Renal pelvis (tissue), 4 donors: ENCODE measurements around the gene TP53I11. TPM values are rescaled to one million over a fixed set of nuclear protein-coding genes. Genes with fewer than 3 reads are reported as not detected.

Experiments used
- DNase-seq: peaks from one replicate; pipeline ENCODE4 v3.0.0-alpha.2; 2013
- polyA plus RNA-seq, 3 donors: library from polyadenylated mRNA; unstranded; fragments of 120-200 nt; gene quantifications; one replicate each; pipeline ENCODE4 v1.2.1, GENCODE V29; 2013; ENCODE audit not compliant: insufficient read length in 3 of 3

The TP53I11 gene
- polyA plus RNA-seq, 3 donors, result 75.3 to 83.2 (median 78.7) TPM

DNA sequence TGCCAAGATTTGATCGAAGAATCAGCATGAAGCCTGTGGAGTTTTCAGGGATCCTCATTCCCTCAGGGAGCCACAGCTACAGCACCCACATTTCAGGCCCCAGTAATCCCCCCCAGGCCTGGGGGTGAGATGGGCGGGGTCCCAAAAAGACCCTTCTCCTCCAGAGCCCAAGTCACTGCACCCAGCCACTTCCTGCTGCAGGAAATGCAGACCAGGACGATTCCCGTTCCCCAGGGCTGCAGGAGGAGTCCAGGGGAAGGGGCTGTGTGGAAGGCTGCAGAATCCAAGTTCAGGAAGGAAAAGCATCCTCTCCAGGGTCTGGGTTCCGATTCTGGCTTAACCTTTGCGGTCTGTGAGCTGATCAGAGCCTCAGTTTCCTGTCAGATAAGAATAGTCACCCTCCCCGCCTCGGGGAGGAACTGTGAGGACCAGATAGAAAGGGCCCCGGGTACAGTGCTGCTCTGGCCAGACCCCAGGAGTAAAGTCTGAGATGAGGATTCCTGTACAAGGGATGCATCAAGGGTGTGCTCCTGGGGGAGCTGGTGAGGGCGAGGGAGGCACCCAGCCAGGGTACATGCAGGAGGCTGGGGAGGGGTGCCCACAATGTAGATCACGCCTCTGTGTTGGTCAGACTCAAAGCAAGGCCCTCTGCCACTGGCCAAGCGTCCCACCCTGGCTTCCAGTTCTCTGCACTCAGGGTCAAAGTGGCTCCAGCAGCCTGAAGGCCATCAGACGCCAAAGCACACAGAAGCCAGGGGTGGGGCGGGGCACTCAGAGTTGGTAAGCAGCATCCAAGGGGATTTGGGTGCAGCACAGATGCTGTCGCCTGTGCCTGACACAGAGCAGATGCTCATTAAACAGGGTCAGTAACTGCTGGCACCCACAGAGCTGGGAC lies 30.1 kb upstream of the TP53I11 start:
- DNase-seq, result no peak

DNA sequence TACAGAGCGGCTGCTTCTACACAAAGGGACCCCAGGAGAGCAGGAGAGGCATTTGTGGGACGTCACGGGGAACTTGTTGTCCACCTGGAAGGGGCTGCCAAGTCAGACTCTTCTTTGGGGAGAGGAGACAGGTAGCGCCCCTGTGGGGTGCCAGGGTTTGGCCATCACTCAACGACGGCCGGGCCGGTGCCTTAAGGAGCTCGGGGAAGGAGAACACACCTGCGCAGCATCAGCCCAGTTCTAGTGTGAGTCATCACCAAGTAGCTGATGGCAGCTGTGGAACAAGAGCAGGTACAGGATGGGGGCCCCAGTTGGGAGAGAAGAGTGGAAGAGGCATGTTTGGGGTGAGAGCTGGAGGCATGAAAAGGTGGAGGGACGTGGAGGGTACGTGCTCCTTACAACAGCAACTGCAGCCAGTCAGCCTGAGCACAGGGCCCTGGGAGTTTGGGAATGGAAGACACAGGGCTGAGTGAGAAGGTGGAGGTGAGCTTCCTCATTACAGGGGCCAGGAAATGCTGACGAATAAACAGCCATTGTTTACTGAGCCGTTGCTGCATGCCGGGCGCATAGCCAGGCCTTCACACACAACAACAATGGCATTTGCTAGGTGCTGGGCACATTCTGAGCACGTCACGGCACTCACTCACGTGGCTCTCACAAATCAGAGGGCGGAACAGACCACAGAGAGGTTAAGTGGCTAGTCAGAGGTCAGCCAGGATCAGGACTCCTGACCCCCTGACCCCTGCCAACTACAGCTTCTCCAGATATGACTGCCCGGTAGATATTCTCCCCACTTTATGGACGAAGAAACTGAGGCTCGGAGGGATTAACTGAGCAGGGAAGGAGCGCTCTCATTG lies 29.1 kb upstream of the TP53I11 start:
- peak; percentile 43 for DNase-seq

DNA sequence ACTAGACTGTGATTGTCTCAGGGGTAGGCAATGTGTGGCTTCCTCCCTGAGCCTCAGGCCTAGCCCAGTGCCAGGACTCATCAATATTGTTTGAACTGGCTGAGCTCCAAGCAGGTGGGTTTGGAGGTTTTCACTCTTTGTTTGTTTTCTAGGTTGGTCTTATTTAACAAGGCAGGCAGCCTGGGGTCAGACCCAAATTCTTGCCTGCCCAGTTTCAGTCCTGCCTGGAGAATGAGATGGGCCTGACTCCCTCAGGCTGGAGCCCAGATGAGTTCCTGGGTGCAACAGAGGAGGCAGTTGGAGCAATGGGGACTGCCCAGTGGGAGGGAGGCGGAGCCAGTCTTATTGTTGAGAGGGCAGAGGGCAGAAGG lies 28.3 kb upstream of the TP53I11 start:
- DNase-seq, result no peak

DNA sequence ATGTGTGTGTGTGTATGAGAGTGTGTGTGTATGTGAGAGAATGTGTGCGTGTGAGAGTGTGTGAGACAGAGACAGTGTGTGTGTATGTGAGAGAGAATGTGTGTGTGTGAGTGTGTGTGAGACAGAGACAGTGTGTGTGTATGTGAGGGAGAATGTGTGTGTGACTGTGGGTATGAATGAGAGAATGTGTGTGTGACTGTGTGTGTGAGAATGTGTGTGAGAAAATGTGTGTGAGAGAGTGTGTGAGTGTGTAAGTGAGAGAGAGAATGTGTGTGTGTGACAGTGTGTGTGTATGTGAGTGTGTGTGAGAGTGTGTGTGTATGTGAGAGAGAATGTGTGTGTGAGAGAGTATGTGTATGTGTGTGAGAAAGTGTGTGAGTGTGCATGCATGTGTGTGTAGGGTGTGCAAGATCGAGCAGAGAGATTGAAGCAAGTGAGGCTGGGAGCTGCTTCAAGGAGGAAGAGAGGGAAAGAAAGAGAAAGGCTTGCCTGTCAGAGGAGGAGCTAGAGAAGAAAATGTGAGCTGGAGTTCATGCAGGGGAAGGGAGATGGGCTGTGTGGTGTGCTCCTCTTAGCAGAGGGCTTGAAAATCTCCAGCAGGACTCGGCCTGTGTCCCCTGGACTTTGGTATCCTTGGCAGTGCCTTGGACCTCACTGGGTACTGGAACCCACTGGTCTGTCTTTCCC lies 27.7 kb upstream of the TP53I11 start:
- DNase-seq, result no peak

DNA sequence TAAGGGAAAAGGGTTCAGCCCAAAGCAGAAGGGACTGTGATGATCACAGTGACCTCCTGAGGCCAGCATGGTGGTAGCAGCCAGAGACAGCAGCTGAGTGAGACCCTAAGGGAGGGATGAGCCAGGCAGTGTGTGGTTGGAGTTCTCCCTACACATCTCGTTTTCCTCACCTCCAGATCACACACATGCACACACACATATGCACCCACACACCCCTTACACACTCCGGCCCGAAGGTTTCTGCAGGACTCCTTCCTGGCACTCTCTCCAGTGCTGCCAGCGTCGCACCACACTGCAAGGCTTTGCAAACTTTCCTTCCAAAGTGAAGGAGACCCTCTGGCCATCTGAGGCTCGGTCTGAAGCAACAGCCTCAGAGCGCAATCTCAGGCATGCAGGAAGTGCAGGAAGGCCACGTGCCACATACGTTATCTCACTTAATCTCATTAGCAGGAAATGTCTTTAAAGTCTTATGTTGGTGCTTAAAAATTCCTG lies 26.9 kb upstream of the TP53I11 start:
- no peak for DNase-seq

DNA sequence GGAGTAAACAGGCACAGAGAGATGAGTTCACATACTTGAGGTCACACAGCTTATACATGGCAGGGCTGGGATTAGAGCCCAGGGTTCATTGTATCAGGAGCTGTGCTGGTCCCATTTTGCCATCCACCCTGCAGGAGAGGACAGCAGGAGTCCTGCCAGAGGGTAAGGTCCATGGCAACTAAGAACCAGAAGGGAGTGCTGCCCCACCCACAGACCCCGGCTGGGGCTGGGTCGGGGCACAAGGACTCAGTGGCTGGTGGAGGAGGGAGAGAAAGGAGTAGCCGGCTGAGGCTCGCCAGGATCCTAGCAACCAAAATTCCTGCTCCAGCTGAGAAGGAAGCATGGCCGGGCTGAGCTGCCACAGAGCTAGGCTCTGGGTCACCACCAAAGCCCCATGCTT lies 25.9 kb upstream of the TP53I11 start:
- no peak for DNase-seq

DNA sequence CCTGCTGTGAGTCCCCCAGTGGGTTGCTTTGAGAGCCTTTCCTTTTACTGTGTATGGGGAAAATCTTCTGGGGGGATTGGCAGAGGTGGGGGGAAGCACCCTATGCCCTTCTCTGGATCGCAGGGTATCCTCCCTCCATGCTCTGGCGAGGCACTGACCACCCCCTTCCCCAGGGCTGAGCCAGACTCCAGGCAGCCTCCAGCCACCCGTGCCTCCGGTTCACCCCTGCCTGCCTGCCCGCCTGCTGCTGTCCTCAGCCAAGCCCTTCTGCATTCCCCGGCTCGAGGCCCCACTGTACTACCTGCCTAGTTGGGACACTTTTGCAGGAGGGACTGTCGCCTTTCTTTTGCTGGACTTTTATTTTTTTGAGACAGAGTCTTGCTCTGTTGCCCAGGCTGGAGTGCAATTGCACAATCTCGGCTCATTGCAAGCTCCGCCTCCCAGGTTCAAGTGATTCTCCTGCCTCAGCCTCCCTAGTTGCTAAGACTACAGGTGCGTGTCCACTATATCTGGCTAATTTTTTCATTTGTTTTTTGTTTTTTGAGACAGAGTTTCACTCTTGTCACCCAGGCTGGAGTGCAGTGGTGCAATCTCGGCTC lies 23.8 kb upstream of the TP53I11 start:
- no peak for DNase-seq

DNA sequence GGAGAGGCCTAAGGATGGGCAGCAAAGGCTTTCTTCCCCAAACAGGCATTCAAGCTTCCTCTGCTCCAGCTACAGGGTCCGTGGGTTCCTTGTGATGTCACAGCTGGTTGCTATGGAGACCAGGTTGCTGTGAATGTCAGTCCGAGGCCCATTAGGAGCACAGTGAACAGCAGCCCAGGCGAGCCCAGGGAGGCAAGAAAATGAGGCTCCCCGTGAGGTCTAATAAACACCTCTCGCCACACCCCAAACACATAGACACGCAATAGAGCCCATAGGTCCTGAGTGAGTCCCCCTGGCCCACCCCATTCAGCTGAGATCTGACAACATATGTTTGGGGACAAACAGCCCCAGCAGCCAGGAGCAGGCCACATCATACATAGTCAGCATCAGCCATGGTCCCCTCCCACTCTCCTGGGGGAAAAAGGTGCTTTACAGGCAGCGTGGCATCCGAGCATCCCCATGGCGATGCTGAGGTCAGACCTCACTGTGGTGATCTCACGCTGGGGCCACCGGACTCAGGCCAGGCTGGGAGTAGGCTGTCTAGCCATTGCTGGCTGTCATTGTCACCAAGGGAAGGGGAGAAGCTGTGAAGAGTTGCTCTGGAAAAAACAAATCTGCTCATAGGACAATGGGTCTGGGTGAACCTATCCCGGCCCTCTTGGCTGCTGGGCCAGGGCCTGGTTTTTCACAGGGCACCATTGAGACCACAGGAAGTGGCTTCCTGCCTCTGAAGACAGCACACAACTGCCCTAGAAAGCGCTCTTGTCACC lies 23.1 kb upstream of the TP53I11 start:
- no peak for DNase-seq

DNA sequence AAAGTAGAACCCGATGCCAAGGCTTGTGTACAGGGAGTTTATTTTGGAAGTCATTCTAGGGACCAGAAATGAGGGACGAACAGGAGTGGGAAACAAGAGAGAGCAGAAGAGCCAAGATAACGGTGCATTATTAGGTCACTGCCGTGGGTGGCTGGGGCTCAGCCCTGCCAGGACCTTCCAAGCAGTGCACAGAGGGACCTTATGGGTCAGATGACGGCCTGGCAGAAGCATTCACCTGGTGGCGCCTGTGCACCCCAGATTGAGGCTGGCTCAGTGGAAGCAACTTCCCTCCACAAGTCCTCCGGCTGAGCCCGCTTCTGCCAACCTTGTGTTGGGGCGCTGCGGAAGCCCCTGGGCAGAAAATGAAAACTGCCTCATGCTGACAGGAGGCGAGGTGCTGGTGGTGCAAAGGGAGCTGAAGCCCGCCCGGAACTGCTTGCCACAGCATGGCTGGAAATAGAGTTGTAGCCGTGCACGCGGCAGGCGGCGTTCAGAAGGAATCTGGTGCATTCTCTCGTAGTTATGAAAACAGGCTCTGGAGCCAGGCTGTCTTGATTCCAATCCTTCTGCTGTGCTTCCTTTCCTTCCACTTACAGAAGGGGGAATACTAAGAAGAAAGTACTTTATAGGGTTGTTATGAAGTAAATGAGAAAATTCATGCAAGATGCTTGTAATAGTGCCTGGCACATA lies 22.2 kb upstream of the TP53I11 start:
- DNase-seq, result no peak

DNA sequence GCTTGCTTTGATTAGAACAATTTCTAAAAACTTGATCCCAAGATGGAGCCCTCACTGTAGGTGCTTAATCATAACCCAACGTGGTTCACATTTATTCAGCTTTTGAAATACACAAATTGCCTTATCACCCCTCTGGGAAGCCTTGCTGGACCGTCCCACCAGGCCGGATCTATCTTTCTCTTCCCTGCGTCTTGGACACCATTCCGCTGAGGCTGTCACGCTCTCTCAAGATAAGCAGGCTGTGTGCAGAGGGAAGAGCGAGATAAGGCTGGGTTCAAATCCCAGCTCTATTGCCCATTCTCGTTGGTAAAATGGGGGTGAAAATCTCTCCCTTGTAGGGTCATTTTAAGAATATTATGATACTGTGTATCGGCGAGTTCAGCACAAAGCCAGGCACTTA lies 20.5 kb upstream of the TP53I11 start:
- no peak for DNase-seq

DNA sequence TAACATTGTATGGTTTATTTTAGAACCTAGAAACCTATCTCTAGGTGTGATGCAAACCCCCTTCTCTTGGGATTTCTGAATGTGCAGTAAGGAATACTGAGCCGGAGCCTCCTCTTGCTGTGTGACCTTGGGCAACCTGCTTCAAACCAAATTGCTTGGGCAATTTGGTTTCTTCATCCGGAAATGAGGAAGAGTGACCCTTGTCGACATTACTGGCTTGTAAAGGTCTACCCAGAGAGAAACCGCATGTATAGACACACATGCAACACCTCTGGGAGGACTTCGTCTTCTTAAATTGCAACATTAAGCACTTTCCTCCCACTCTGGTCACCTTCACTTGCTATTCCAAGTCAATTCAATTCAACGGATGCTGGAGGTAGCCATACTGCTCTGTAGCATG lies 19.6 kb upstream of the TP53I11 start:
- DNase-seq, result no peak

DNA sequence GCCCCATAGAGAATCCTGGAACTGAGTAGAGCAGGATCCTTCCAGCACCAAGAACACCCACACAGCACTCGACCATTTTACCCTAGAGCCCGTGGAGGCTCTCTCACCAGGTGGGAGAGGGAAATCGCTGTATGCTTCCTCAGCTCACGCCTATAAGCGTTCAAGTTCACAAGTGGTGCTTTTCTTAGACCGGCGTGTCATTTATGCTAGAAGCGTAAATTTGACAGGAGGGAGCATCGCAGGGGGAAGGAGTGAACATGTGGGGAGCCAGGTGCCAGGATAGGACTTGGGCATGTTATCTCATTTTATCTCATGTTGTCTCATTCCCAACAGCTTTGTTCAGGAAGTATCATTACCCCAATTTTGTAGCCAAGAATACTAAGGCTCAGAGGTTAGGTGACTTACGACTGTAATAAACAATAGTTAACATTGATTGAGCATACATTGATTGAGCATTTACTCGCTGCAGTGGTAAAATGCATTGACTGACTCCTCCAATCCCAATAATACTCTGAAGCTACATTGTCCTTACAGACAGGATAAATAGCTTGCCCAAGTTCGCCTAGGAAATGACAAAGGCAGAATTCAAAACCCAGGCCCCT lies 19.1 kb upstream of the TP53I11 start:
- DNase-seq, result no peak

DNA sequence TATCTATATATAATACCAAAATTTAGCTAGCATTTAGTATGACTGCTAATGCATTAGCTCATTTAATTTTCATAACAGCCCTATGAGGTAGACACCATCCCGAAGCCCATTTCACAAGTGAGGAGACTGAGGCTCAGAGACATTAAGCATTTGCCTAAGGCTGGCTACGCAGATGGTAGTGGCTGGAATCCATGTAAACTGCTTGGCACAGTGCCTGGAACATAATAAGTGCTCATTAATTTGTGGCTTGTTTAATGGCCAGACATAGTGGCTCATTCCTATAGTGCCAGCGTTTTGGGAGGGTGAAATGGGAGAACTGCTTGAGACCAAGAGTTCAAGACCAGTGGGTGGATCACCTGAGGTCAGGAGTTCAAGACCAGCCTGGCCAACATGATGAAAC lies 17.8 kb upstream of the TP53I11 start:
- no peak for DNase-seq

DNA sequence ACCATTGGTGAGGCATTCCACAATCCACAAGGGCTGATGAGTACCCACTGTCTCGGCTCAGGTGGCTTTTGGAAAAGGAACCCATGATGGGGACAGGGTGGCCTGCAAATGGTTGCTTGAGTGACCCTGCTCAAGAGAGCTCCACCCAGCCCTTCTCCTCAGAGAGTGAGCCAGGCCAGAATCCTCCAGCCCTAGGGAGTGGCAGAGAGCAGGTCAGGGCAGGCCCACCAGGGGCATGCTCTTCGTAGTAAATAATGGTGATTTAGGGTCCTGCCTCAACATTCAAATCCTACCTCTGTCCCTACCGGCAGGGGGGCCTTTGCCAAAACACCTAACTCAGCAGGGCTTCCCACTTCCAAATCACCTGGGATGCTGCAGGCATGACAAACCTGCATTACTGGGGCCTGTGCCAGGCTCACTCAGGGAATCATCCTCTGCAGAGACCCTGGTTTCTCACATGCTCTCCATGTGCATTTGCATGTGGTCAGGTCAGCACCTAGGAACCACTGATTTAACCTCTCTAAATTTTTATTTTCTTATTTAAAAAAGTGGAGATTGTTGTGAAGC lies 17.3 kb upstream of the TP53I11 start:
- DNase-seq, result no peak

DNA sequence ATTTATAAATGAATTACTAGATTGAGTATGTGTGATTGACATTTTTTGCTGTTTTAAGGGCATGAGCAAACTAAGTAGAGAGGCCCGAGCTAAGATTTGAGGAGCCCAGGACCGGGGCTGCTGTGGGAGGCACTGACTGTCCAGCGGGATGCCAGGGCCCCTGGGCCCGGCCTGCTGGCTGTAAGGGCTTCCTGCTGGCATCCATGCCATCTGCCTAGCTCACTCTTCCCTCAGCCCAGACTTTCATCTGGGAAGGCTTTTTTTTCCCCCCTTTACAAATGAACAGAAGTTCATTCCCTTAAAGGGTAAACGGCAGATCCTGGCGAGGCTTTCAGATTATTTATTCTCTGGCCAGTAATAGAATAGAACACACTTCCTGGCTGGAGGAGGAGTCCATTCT lies 16.0 kb upstream of the TP53I11 start:
- DNase-seq, result no peak

DNA sequence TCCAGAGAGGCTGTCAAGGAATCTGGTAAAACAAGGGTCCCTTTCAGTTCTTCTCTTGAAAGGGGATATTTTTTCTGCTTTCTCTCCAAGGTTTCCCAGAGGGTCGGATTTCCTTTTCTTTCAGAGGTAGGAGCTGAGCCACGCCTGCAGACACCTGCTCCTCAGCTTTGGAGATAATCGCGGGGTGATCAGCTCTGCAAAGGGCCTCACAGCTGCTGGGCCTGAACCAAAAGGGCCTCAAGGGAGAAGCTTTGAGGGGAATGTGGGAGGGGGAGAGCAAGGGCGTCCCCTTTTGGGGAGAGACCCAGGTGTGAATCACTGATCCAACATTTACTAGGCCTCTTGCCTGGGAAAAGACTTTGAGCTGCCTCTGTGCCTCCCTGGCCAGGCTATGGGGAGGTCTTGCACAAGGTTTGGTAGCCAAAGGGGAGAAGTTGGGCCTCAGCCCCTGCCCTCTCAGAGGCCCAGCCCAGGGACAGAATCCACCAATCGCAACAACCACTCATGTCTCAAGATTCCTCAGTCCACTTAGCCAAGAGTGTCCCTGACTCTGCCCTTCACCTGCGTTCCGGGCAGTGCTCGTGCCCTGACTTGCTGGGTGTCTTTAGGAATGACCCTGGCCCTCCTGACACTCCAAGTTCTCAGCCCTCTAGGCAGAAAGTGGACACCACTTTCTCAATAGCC lies 14.0 kb upstream of the TP53I11 start:
- DNase-seq, result no peak

DNA sequence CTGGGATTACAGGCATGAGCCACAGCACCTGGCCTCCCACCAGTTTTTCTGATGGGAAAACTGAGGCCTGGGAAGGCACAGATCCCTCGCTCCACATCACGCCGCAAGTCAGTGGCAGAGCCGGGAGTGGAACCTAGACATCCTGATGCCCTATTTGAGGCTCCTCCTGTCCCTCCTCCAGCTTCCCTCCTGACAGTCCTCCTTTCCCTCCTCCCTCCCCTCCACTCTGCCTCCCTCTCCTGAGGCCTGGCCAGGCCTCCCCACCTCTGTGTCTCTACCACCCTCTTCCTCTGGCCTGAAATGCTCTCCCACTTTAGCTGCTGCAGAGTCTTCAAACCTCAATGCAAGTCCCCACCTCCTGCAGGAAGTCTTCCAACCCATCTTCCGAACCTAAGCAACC lies 13.3 kb upstream of the TP53I11 start:
- DNase-seq, result no peak

DNA sequence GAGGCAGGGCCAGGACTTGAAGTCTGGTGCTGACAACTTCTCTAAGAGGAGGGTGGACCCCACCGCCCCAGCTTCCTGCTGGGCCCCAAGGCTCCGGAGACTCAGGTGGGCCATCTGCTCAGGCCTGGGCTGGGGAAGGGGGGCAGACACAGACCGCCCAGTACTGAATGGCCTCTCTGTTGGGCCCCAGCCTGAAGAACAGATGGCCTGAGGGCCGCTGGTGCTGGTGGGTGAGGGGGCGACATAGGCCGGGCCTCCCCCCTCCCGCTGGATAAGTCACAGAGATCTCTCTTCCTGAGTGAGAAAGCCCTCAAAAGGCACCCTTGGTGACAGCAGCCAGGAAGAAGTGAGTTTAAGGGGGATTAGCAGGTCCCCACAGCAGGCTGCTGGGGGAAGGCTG lies 12.5 kb upstream of the TP53I11 start:
- DNase-seq, result no peak

DNA sequence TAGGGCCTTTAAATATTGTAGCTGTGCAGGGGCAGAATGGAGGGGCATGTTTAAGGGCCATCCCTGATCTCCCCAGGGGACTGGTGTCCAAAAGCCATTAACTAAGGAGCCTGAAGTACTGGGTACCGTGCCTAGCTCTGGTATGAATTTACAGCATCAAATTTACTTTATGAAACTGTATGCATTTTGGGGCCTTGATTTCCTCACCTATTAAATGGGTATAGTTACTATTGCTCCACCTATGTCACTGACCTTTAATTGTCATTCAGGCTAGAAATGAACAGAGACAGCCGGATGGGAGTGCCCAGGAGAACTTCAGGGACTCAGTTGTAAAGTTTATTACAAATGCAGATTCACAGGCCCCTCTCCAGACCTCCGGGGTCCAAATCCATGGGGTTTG lies 11.8 kb upstream of the TP53I11 start:
- DNase-seq, result no peak
